ENCODE data around the gene TH.

TH gene

DNA sequence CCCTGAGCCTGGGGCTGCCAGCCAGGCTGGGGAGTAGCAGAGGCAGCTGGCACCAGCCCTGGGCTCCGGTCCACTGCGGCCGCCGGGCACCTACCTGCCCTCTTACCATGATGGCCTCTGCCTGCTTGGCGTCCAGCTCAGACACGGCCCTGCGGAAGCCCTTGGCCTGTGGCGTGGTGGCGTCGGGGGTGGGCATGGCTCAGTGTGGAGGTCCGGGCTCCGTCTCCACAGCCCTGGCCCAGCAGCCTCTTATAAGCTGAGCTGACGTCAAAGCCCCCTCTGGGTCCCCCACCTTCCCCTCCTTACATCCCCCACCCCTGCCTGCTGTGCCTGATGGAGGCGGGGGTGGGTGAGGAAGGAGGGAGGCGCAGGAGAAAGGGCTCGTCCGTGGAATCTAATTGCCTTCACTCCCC, at the start of gene TH:
Gene TH (minus strand): TSS at position 225 of the 413 bp plus-strand sequence. CDS start 29 bp downstream, at position 196.
- H2AFZ ChIP-seq, result no peak within 1 kb of the TSS
- H3K4me2 ChIP-seq (ENCODE audit: low read length), result no peak within 1 kb of the TSS
- no peaks in the 10 kb centered on the region for H3K27me3 ChIP-seq (ENCODE audit: control insufficient read depth, insufficient read depth, low read length)
- H3K4me1 ChIP-seq, result no peaks in the 10 kb centered on the region
- no peak within 1 kb of the TSS for H3K4me3 ChIP-seq (ENCODE audit: low read depth, low read length)
- H3K9ac ChIP-seq, result no peak within 1 kb of the TSS
- TF ChIP-seq CTCF (IDR thresholded peaks at IDR 0.05), result no peak
- H3K36me3 ChIP-seq (ENCODE audit: control insufficient read depth, insufficient read depth, low read length), result no peaks in the 10 kb centered on the region
- H3K79me2 ChIP-seq, result no peaks in the 10 kb centered on the region
- H3K9me3 ChIP-seq (ENCODE audit: control insufficient read depth, low read length), result no peaks in the 10 kb centered on the region
- no peak within 1 kb of the TSS for H3K27ac ChIP-seq

DNA sequence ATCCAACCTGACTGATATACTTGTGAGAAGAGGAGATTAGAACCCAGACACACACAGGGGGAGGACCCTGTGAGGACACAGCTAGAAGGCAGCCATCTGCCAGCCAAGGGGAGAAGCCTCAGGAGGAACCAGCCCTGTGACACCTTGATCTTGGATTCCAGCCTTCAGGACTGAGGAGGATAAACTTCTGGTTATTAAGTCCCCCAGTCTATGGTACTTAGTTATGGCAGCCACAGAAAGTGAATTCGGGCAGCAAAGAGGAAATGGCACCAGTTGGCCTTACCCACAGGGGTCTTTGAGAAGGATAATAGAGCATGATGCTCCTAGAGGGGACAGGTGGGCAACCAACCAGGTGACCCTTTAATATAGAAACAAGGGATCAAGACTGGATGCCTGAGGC, 49.4 kb upstream of the TH start:
- Histone ChIP-seq H3K27ac (no peak overlapping the region), H3K27me3 (ENCODE audit: control insufficient read depth, insufficient read depth, low read length) (no peaks in the 10 kb centered on the region), H3K4me1 (no peaks in the 10 kb centered on the region), H2AFZ (no peak overlapping the region), H3K4me3 (ENCODE audit: low read depth, low read length) (no peak overlapping the region), H3K9me3 (ENCODE audit: control insufficient read depth, low read length) (no peaks in the 10 kb centered on the region), H3K9ac (no peak overlapping the region), H3K36me3 (ENCODE audit: control insufficient read depth, insufficient read depth, low read length) (no peaks in the 10 kb centered on the region), H3K79me2 (no peaks in the 10 kb centered on the region), H3K4me2 (ENCODE audit: low read length) (no peak overlapping the region)
- TF ChIP-seq CTCF (IDR thresholded peaks at IDR 0.05), result no peak

GRCh38 chr11:2220173-2220771, 48.7 kb upstream of the TH start:
- Histone ChIP-seq H3K27ac (no peak overlapping the region), H3K36me3 (ENCODE audit: control insufficient read depth, insufficient read depth, low read length) (no peaks in the 10 kb centered on the region), H3K79me2 (no peaks in the 10 kb centered on the region), H3K27me3 (ENCODE audit: control insufficient read depth, insufficient read depth, low read length) (no peaks in the 10 kb centered on the region), H3K4me3 (ENCODE audit: low read depth, low read length) (no peak overlapping the region), H3K9me3 (ENCODE audit: control insufficient read depth, low read length) (no peaks in the 10 kb centered on the region), H3K9ac (no peak overlapping the region), H3K4me1 (no peaks in the 10 kb centered on the region), H3K4me2 (ENCODE audit: low read length) (no peak overlapping the region), H2AFZ (no peak overlapping the region)
- no peak for TF ChIP-seq CTCF (IDR thresholded peaks at IDR 0.05)

DNA sequence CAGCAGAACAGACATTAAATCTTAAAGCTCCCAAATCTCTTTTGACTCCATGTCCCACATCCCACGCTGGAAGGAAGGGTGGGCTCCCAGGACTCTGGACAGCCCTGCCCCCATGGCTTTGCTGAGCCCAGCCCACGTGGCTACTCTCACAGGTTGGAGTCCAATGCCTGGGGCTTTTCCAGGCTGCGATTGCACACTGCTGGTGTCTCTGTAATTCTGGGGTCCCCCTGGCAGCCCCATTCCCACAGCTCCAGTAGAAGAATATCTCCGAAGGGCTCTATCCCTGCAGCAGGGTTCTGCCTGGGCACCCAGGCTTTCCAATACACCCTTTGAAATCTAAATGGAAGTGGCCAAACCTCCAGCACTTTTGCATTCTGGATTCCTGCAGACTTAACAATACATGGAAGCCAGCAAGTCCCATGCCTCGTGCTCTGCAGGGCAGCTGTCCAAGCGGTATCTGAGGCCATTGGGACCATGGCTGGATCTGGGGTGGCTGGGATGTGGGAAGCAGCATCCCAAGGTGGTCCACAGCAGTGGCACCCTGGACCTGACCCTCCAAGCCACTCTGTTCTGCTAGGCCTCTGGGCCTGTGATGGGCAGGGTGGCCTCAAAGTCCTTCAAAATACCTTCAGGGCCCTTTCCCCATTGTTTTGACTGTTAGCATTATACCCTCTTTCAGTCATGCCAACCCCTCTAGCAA, 47.9 kb upstream of the TH start:
- Histone ChIP-seq H2AFZ (no peak overlapping the region), H3K27me3 (ENCODE audit: control insufficient read depth, insufficient read depth, low read length) (no peaks in the 10 kb centered on the region), H3K36me3 (ENCODE audit: control insufficient read depth, insufficient read depth, low read length) (no peaks in the 10 kb centered on the region), H3K27ac (no peak overlapping the region), H3K4me1 (no peaks in the 10 kb centered on the region), H3K9me3 (ENCODE audit: control insufficient read depth, low read length) (no peaks in the 10 kb centered on the region), H3K9ac (no peak overlapping the region), H3K79me2 (no peaks in the 10 kb centered on the region), H3K4me3 (ENCODE audit: low read depth, low read length) (no peak overlapping the region), H3K4me2 (ENCODE audit: low read length) (no peak overlapping the region)
- TF ChIP-seq CTCF (IDR thresholded peaks at IDR 0.05), result no peak
